HG02970 (cell line): ENCODE data around the gene SLC19A1.
"Not testable (repeated sequence)": the region's sequence is repeated elsewhere in the genome, so short reads cannot be mapped to it uniquely, and the experiment has no call there.

Experiments used
- ATAC-seq: cut with Tn5 transposase; IDR thresholded peaks from one replicate; pipeline ENCODE4 v1.9.1; 2021; ENCODE audit warnings: mild to moderate bottlenecking, moderate library complexity, moderate number of reproducible peaks; ENCODE audit not compliant: unreplicated experiment, low FRiP score

Gene SLC19A1

GRCh38 chr21:45535341-45536081 is 6.7 kb downstream of the SLC19A1 start:
- no peak for ATAC-seq

GRCh38 chr21:45534636-45535331 is 7.5 kb downstream of the SLC19A1 start:
- ATAC-seq: no peak

GRCh38 chr21:45533846-45534635 is 8.2 kb downstream of the SLC19A1 start:
- no peak for ATAC-seq

- no peak for ATAC-seq
Observed at GRCh38 chr21:45533361-45533845, 8.8 kb downstream of the SLC19A1 start.

- no peak for ATAC-seq
Observed at GRCh38 chr21:45532826-45533360, 9.3 kb downstream of the SLC19A1 start.

GRCh38 chr21:45531393-45532215 is 10.6 kb downstream of the SLC19A1 start:
- no peak for ATAC-seq

GRCh38 chr21:45531114-45531392 is 11.2 kb downstream of the SLC19A1 start:
- not testable (repeated sequence) for ATAC-seq

- ATAC-seq: no peak
Observed at GRCh38 chr21:45530423-45531113, 11.7 kb downstream of the SLC19A1 start.

- no peak for ATAC-seq
Observed at GRCh38 chr21:45529785-45530422, 12.3 kb downstream of the SLC19A1 start.

GRCh38 chr21:45528981-45529784 is 13.1 kb downstream of the SLC19A1 start:
- no peak for ATAC-seq

GRCh38 chr21:45528028-45528705 is 14.1 kb downstream of the SLC19A1 start:
- ATAC-seq: no peak

GRCh38 chr21:45527151-45527999 is 14.9 kb downstream of the SLC19A1 start:
- ATAC-seq: not testable (repeated sequence)

- ATAC-seq: no peak
Observed at GRCh38 chr21:45525910-45526306, 16.3 kb downstream of the SLC19A1 start.

GRCh38 chr21:45525153-45525909 is 16.9 kb downstream of the SLC19A1 start:
- no peak for ATAC-seq

GRCh38 chr21:45524756-45525152 is 17.5 kb downstream of the SLC19A1 start:
- no peak for ATAC-seq
